Vagina (tissue), 2 donors: ENCODE results near the gene DYNLRB2.

ENCODE experiments used
- POLR2AphosphoS5 ChIP-seq, 2 donors: sonication (generic); formaldehyde crosslinking; IDR thresholded peaks; one replicate each; pipeline ENCODE4 v1.9.0; 2017; ENCODE audit warnings: antibody characterized with exemption in 2 of 2, mild to moderate bottlenecking in 2 of 2, low read depth in 1 of 2; ENCODE audit not compliant: insufficient read depth in 1 of 2
- TF ChIP-seq, protein P1 (sequence below), 3 experiments: fragments of 450-650 bp in 2 of 3; fragments of 200-600 bp in 1 of 3; sonication (generic) in 1 of 3; IDR thresholded peaks; one replicate each; pipeline ENCODE4 v1.5.1; 2017 to 2019; ENCODE audit warnings: antibody characterized with exemption in 3 of 3, mild to moderate bottlenecking in 2 of 3, moderate library complexity in 2 of 3

DNA sequence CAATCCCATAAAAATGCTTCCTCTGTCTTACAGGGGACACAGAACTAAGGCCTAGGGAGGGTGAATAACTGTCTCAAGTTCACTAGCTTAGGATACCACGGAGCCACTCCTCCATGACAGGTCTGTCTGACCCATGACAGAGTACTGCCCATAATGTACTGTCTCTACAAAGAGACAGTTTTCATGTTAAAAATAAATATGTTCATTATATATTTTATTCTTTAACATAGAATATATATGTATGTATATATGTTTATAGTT, 28.3 kb upstream of the DYNLRB2 start:
- no peak for TF ChIP-seq POLR2AphosphoS5 (IDR thresholded peaks at IDR 0.05; ENCODE audit: insufficient read depth in 1 of 2, low read depth in 1 of 2)
- TF ChIP-seq, protein P1, sequence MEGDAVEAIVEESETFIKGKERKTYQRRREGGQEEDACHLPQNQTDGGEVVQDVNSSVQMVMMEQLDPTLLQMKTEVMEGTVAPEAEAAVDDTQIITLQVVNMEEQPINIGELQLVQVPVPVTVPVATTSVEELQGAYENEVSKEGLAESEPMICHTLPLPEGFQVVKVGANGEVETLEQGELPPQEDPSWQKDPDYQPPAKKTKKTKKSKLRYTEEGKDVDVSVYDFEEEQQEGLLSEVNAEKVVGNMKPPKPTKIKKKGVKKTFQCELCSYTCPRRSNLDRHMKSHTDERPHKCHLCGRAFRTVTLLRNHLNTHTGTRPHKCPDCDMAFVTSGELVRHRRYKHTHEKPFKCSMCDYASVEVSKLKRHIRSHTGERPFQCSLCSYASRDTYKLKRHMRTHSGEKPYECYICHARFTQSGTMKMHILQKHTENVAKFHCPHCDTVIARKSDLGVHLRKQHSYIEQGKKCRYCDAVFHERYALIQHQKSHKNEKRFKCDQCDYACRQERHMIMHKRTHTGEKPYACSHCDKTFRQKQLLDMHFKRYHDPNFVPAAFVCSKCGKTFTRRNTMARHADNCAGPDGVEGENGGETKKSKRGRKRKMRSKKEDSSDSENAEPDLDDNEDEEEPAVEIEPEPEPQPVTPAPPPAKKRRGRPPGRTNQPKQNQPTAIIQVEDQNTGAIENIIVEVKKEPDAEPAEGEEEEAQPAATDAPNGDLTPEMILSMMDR (IDR thresholded peaks at IDR 0.05), result no peak
